Skin of body (tissue), 2 donors: ENCODE measurements around the gene PCYT2. TPM values are rescaled to one million over a fixed set of nuclear protein-coding genes. Genes with fewer than 3 reads are reported as not detected.
"Not testable (repeated sequence)": the region's sequence is repeated elsewhere in the genome, so short reads cannot be mapped to it uniquely, and the experiment has no call there.

Experiments used
- DNase-seq: peaks from one replicate; lab custom pipeline; 2025; lab: John Stamatoyannopoulos, UW
- total RNA-seq: library from RNA; depleted of rRNA; stranded (reverse); fragments of >200 nt; gene quantifications from one replicate; pipeline ENCODE4 v1.2.3, GENCODE V29; 2014

PCYT2 gene
- total RNA-seq, 1 donor from 2014 or later, result 18.6 TPM

DNA sequence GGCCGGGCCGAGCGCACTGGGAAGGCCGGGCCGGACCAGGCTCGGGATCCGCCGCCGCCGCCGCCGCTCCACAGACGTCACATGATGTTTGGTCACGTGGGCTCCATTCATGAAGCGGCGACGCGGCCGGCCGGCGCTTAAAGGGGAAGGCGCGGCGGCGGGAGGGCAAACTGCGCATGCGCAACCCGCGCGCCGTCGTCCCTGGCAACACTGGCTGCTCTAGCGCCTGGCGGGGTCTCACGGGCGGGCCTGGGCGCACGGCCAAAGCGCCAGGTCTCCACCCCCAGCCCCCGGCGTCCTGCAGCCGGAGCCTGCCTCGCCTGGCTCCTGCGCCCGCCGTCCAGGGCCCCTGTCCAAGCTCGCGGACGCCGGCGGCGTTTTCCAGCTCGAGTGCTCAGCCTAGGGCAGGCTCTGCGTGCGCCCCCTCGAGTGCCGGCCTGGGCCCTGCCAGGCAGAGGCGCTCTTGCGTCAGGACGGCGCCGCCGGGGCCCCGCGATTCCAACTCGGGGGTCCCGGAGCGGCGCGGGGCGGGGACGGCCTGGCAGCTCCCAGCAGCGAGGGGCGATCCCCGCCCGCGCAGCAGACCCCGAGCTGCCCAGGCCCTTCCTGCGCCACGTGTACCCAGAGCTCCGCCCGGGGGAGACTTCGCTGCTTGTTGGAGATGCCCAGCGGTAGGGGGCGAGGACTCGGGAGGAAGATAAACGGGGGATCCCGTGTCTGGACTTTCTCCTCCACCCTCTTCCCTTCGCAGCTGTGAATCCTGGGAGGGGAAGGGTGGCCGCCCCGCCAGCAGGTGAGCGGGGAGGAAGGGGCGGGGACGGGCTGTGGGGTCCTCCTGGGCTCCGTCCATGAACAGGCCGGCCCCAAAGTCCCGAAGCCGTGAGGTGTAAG, 16.7 kb upstream of the PCYT2 start, which contains the start of gene MAFG:
Gene MAFG, minus strand, starts transcription at position 83 of the 891 bp plus-strand sequence. CDS start 4,550 bp downstream, outside the sequence.
- DNase-seq, result peak; percentile 93

DNA sequence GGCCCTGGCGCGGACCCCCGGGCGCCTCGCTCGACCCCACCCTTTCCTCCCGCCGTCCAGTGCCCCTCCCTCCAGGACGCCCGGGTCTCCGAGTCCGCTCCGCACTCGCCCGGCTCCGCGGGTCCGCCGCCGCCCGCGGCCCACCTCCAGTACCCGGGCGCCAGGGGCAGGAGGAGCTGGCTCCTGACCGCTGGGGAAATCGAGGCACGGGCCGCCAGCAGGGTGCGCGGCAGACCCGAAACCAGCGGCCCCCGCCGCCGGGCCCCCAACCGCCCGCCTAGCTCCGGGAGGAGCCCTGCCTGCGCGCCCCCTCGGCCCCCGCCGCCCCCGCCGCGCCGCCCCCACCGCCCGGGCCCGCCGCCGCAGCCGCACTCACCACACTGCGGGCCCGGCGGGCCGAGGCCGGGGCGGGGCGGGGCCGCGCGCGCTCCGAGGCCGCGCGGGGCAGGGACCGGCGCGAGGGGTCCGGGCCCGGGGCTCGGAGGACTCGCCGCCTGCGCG, 16.0 kb upstream of the PCYT2 start:
- no peak for DNase-seq

DNA sequence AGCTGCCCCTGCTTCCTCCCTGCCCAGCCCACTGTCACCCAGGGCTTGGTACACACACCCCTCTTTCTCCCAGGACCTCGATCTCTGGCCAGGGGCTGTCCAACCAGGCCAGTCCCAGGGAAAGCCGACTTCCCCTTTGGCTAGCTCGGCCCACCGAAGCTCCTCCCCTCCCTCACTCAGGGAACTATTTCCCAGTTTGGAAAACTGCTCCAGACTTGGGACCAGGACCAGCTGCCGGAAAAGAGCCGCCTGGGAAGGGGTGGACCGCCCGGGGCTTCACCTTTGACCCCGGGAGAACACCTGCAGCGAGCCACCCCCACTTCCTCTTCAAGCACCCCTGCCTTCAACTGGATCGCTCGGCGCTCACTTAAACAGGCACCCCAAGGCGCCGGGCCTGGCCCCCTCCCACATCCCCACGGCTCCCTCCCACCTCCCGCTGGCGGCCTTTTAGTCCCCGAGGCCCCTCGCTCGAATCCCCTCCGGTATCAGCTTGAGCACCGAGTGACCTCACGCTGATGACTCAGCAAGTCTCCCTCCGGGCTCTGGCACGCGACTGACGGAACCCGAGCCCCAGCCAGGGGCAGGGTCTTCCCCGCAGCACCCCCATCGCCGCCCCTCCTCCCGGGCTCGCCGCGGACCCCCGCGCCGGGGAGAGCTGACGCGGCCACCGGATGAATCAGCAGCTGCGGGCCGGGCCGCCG, 15.4 kb upstream of the PCYT2 start:
- DNase-seq, result no peak

DNA sequence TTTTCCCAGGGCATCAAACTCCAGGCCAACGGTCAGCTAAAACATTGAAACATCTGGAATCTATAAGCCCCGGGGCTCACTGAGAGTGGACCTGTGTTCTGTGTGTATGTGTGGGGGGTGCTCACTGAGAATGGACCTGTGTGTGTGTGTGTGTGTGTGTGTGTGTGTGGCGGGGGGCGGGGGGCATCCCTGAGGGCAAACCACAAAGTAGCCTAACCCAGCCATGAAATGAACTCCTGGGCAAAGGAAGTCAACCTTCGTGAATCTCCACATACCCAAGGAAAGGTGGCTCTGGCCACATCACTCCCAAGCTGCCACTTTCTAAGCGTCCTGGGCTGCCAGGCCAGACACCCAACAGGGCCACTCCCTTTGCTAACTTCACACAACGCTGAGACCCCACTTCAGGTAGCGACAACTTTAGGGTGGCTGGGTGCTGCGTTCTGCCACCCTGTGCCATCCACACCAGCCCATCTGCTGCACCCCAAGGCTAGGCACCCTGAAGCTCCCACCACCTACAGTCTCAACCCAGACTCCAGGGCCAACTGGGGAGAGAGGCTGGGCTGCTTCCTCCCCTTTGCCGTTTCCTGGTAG, 14.8 kb upstream of the PCYT2 start:
- DNase-seq, result no peak

DNA sequence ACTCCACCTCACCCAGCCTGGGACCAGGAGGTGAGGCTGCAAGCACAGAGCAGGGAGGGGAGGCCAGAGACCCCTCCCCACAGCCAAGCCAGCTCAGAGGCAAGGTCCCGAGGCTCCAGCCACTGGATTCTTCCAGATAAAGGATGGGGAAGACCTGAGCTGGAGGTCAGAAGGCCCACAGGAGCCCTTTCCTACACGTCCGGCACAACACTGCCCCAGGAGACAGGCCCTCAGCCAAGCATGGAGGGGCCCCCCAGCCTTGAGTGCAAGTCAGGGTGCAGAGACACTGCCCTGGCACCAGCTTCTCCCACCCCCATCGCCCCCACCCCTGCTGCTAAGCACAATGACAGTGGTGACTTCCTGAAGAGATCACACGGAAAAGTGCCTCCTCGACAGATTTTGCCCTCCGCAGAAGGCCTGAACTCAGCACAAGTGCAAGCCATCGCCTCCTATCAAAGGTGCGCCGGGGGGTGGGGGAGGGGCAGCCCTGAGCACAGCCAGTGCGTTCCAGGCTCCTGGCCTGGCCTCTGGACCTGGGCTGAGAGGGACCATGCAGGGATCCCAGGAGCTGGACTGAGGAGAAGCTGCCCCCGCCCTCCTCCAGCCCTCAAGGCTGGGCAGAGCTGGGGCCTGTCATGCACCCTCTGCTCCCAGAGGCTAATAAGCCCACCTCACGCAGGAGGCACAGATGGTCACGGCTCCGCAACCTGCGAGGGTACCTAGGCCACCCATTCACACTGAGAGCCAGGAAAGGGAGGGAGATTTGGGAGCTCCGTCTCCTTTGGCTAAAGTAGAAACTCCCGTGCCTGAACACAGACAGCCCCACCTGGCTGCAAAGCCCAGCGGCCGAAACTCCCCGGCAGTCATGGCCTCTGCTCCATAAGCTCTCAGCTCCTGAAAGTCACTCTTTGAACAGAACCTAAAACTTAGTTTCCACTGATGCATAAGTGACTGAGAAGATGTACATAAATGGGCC, 13.6 kb upstream of the PCYT2 start:
- no peak for DNase-seq

DNA sequence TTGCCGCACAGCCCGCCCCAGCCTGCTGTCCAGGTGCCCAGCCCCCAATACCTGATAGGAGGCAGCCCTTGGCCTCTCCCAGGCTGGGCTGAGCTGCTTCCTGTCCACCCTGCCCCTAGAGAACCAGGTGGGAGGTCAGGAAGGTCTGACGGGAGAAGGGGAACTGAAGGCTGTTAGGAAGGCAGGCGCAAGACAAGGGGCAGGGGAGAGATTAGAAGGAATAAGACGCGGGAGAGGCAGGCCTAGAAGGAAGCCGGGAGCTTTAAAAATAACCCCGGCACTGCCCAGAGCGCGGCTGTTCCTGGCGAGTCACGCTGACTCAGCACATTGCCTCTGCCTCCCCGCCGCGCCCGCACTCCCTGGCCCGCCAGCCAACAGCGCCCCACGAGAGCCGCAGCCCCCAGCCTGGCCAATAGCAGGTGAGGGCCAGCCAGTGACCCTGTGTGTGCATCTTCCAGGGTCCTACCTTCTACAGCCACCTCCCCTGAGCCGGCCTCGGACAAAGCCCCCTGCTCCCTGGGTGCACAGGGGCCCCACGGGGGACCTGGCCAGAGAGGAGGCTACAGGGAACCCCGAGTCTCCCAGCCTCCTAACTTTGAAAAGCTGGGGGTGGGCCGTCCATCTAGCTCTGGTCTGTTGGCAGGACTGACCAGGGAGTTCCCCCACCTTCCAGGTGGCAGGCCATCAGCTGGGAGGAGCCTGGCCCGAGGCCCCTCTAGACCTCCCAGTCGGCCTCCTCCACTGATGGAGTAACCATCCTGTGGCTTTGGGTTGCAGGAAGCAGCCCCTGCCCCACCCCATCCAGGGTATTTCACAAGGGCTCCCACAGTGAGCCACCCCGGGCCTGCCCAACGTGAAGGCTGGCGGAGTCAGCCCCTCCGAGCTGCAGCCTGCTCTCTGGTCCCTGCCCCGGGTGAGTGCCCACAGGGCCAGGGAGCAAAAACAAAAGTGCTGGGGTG, 12.4 kb upstream of the PCYT2 start:
- DNase-seq, result no peak

DNA sequence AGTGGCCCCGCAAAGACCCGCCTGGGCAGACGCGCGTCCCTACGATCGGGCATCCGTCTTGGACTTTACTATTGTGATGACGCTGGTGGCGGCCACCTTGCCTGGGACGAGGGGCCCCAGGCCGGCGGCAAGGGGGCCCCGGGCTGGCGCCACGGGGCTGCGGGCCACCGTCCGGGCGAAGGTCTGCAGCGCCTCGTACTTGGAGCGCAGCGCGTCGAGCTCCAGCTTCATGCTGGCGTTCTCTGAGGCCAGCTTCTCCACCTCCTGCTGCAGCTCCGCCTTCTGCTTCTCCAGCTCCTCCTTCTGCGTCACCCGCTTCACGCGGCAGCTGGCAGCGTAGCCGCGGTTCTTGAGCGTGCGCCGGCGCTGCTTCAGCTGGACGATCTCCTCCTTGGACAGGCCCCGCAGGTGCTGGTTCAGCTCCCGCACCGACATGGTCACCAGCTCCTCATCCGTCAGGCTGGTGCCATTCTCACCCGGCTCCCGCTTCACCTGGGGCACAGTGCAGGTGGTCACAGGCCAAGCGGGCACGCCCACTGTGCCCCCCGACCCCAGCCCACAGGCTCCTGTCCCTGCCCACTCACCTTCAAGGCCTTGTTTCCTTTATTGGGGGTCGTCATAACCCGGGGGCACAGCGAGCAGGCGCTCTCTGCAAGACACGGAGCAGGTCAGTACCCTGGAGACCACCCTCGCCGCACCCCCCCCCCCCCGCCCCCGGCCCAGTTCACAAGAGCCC, 11.5 kb upstream of the PCYT2 start:
- DNase-seq, result no peak

DNA sequence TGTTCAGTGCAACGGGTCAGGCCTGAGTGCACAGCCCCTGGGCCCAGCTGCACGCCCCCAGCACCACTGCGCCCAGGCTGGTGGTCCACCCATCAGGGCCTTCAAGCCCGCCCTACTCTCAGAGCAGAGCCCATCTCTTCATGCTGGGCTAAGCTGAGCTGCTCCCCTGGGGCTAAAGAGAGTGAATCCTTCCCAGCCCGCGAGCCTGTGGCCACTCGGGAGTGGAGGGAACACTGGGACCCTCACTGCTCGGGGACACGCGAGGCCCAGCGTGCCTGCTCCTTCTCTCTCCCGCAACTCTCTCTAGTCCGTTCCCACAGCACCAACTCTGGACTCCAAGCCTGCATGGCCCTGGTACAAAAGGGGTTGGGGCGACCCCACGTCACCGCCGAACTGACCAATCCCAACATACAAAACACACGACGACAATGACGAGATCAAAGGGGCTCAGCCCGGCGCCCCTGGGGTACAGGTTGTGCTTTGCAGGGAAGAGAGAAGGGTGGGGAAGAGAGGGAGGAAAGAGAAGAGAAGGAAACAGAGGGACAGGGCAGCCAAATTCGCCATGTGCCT, 10.9 kb upstream of the PCYT2 start:
- no peak for DNase-seq

DNA sequence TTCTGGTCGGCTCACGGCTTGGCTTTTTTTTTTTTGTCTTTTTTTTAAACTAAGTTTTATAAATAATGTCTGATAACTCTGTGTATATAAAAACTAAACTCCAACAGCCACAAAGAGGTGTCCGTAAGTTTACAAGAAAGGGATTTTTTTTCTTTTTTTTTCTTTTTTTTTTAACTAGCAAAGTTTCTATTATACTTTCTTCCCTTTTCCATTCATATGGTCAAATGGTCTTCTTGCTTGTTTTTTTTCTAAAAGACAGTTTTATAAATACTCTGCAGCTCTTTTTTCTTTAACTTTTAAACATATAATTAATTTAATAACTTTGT, 10.3 kb upstream of the PCYT2 start:
- DNase-seq, result no peak

DNA sequence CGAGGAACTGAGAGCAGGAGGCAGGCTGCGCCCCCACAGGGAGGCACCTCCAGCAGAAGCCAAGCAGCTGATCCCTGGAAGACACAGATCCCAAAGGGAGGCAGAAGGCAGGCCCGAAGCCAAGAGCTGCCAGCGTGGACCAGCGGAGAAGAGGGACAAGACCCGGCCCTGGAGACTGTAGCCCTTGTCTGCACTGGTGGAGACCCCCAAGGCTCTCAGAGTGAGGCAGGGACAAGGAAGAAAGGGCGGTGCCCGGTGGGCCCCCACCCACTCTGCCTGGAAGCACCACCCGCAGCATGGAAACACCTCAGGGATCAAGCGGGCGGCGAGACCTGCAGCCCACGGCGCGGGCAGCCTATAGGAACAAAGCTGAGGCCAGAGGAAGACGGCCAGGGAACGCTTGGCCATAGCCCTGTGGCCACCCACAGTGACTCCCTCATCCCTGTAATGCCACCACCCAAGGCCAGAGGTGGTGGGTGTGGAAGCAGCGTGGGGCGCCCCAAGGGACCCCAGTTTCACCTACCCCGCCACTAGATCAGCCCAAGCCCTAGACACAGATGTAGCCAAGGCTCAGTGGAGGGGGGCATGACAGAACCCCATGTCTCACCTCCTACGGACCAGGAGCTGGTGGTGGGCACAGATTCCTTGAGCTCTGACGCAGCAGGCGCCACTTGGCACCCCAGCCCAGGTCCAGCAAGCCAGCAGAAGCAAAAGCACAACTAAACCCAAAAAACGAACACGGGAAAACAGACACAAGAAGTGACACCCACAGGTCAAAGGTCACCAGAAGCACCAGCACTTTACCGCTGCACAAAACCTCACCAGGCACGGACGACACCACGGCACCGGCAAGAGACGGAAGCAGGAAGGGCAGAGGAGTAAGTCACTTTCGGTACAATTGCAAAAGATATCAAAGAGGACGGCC, 9.7 kb upstream of the PCYT2 start:
- DNase-seq, result no peak

DNA sequence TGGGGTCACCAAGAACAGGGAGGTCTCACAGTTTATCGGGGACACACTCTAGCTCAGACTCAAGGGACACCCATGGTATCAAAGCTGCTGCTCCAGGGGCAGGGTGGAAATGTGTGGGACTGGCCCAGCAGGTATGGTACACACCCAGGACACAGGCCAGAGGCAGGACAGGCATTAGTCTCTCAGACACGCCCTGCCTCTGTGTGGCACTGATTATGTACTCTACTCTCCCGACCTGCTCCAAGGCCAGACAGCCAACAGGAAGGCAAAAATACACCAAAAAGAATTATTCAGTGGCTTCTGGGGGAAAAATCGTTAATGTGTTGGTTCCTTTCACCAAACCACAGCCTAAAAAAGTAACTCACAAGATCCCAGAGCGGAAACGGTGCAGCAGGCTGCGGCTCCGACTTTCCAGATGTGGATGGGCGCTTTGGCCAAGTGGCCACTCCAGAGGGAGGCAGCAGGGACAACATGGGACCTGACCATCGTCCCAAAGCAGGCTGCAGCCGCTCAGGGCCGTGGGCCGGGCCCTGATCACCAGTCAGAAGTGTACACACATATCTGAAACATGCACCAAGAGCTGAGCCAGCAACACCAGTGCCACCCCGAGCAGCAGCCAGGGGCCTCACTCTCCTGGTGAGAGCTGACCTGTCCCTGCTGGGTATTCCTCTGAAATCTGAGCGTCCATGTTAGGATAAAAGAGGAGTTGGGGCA, 7.8 kb upstream of the PCYT2 start:
- no peak for DNase-seq

DNA sequence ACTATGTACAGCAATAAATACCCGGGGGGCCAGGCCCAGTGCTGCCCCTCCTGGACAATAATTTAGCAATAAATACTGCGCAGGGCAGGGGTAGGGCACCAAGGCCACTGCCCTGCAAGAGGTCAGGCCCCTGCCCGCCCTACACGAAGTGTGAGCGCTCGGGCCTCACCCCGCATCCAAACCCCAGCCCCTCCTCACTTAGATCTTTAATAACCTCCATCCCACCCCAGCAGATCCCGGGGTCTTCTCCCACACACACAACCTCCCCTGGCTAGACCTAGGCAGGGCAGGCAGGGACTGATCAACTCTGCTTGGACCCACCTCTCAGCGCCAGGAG, 7.1 kb upstream of the PCYT2 start:
- not testable (repeated sequence) for DNase-seq

DNA sequence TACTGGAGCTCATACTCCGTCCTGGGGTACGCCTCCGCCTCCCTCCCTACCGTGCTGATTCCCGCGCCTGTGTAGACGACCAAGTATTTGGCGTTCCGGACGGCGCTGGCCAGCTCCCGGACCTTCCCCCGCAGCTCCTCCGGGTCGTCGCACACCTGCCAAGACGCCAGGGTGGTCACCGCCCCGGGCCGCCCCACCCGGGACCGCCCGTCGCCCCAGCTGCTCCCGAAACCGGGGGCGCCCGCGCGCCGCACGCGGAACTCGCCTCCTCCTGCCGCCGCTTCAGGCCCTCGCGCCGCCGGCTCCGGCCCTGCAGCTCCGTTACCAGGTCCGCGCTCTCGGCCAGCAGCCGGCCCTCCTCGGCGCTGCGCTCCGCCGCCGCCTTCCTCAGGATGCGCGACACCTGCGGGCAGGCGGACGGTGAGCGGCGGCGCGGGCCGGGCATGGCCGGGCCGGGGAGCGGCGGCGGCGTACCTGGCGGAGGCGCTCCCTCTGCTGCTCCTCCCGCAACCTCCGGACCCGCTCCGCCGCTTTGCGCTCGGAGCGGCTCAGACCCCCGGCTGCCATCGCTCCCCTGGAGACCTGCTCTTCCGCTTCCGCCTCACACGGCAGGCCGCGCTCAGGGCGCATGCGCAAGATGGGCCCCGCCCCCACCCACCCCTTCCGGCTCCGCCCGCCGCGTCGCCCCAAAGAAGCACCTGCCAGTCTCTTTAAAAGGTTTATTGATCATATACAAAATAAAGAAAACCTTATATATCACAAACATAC, 6.5 kb upstream of the PCYT2 start, which contains the start of gene SIRT7:
Gene SIRT7, minus strand, starts transcription at position 612 of the 768 bp plus-strand sequence. Its CDS starts 45 bp downstream, at position 567.
- DNase-seq, result peak; percentile 37

DNA sequence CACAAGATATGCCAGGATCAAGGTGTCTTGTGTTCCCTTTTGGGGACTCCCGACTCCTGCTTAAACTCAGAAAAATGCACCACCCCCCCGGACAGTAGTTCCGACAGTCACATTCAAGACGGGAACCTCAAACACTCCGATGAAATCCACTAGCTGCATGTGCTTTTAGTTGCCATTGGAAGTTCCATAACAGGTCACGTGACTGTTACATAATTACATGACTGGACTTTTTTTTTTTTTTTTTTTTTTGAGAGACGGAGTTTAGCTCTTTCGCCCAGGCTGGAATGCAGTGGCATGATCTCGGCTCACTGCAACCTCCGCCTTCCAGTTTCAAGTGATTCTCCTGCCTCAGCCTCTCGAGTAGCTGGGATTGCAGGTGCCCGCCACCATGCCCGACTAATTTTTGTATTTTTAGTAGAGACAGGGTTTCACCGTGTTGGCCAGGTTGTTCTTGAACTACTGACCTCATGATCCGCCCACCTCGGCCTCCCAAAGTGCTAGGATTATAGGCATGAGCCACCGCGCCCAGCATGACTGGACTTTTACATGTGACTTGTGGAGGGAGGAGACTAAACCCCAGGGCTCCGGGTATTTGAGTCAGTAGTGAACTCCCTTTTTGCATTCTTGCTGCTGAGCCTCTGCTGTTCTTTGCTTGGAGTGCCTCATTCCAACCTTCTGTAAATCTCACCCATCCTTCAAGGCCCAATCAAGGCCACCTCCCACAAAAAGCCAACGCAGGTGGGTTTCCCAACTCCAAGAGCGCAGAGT, 5.2 kb upstream of the PCYT2 start:
- no peak for DNase-seq

DNA sequence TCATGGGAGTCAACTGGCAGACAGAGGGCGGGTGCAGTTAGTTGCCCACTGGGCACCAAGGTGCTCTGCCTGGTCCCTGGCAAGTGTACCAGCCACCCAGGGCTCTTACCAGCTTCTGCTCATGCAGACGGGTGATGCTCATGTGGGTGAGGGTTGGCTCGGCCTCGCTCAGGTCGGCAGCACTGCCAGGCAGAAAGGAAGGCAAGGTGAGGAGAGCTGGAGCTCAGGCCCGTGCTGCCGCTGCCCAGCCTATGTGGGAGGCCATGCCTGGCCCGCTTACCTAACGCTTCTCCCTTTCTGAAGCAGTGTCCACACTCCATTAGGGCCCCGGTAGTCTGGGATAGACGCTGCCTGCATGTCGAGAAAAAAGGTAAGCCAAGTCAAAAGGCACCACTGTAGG, 4.1 kb upstream of the PCYT2 start:
- no peak for DNase-seq
